H1 (cell line): ENCODE results near the gene MYL7. TPM values are rescaled to one million over a fixed set of nuclear protein-coding genes. Genes with fewer than 3 reads are reported as not detected.

Experiments
- CBX8 ChIP-seq: fragments of 300-800, 300-1000 bp; sonication (generic); IDR thresholded peaks from 2 replicates; pipeline ENCODE4 v1.7.1; 2016; ENCODE audit warnings: low read depth, low read length, borderline replicate concordance
- CHD7 ChIP-seq: fragments of 300-600 bp; sonication (generic); IDR thresholded peaks from 2 replicates; pipeline ENCODE4 v1.7.1; 2012; ENCODE audit warnings: low read length, moderate library complexity, mild to moderate bottlenecking, inconsistent platforms; ENCODE audit not compliant: insufficient replicate concordance
- HDAC6 ChIP-seq: IDR thresholded peaks from one replicate; pipeline ENCODE4 v1.7.1; 2012; ENCODE audit warnings: low read depth, mild to moderate bottlenecking, inconsistent platforms, low read length, moderate library complexity
- JUND ChIP-seq: IDR thresholded peaks from 2 replicates; pipeline ENCODE4 v1.6.1; 2011; ENCODE audit warnings: mild to moderate bottlenecking, improper control_type of control experiment, low read length
- RNF2 ChIP-seq: fragments of 200-900, 300-1000 bp; sonication (generic); IDR thresholded peaks from 2 replicates; pipeline ENCODE4 v1.7.1; 2016; ENCODE audit warnings: borderline replicate concordance, low read depth, mild to moderate bottlenecking, antibody characterized with exemption, low read length; ENCODE audit not compliant: poor library complexity, severe bottlenecking; ENCODE audit errors: missing control alignments
- SAP30 ChIP-seq: fragments of 300-600 bp; sonication (generic); IDR thresholded peaks from 2 replicates; pipeline ENCODE4 v1.7.1; 2012; ENCODE audit warnings: low read length, moderate library complexity, mild to moderate bottlenecking, inconsistent platforms; ENCODE audit not compliant: insufficient read depth, insufficient replicate concordance
- SIRT6 ChIP-seq: IDR thresholded peaks from one replicate; pipeline ENCODE4 v1.7.1; 2012; ENCODE audit warnings: low read length, inconsistent platforms
- SP2 ChIP-seq: IDR thresholded peaks from 2 replicates; pipeline ENCODE4 v1.6.1; 2012; ENCODE audit warnings: mild to moderate bottlenecking, low read length, inconsistent platforms
- SRF ChIP-seq: IDR thresholded peaks from 2 replicates; pipeline ENCODE4 v1.6.1; 2011; ENCODE audit warnings: mild to moderate bottlenecking, low read depth, low read length, moderate library complexity
- polyA plus RNA-seq, 7 experiments: library from polyadenylated mRNA; depleted of rRNA in 3 of 7; stranded (reverse) in 5 of 7; unstranded in 2 of 7; fragments of >200 nt in 5 of 7; fragments of 200-250 nt in 2 of 7; gene quantifications; 1 replicate in 5 of 7; 2 replicates in 1 of 7; 4 replicates in 1 of 7; pipeline versions ENCODE4 v1.2.1 to v1.2.3, GENCODE V29; 2011 to 2013; ENCODE audit warnings: missing spikeins in 2 of 7, mixed read lengths in 2 of 7
- total RNA-seq: library from RNA; stranded (reverse); fragmentation: NEBNext Ultra II Directional; extraction: Animal tissue kit (Norgen Biotek cat#: 25700); gene quantifications from 2 replicates; pipeline ENCODE4 v1.2.1, GENCODE V29; 2021

Gene MYL7
- total and polyA plus RNA-seq, 2 of the 8 experiments (the other 6 are each of a cell fraction or from before 2014, with no cell fraction given) = 3.3 to 3.4 TPM

GRCh38 chr7:44162785-44163395 is 21.8 kb upstream of the MYL7 start (continued):
- TF ChIP-seq CHD7 (no peak), SP2 (no peak), SRF (no peak), CBX8 (no peak), SIRT6 (no peak), HDAC6 (no peak), JUND (no peak), SAP30 (no peak), RNF2 (no peak)
